GM12874 (cell line): ENCODE results near the gene RAD23A.

Source experiments
- CTCF ChIP-seq: IDR thresholded peaks from 2 replicates; pipeline ENCODE4 v1.5.1; 2011; ENCODE audit warnings: low read depth, mild to moderate bottlenecking, control low read depth, low read length, moderate library complexity; ENCODE audit not compliant: insufficient read depth

The RAD23A gene

GRCh38 chr19:12994701-12995595 lies 49.3 kb downstream of the RAD23A start, which contains the start of gene NFIX:
NFIX (plus strand) TSS chr19:12995475; CDS start chr19:12995838, 363 bp downstream.
- no peak for TF ChIP-seq CTCF

- no peak for TF ChIP-seq CTCF
Measured at GRCh38 chr19:12995596-12996405, 50.1 kb downstream of the RAD23A start.

GRCh38 chr19:12996406-12997094 lies 50.9 kb downstream of the RAD23A start:
- TF ChIP-seq CTCF = no peak

- TF ChIP-seq CTCF = no peak
Measured at GRCh38 chr19:12997179-12997966, 51.7 kb downstream of the RAD23A start.

GRCh38 chr19:12997967-12998940 lies 52.6 kb downstream of the RAD23A start:
- TF ChIP-seq CTCF = no peak

- TF ChIP-seq CTCF = no peak
Measured at GRCh38 chr19:13001166-13001501, 55.5 kb downstream of the RAD23A start.
